ENCODE data around the gene GNG3.

GRCh38 chr11:62737196-62737595 lies 29.7 kb downstream of the GNG3 start:
- TF ChIP-seq EP300 (IDR thresholded peaks at IDR 0.05), result no peak
- TF ChIP-seq PBX3 (IDR thresholded peaks at IDR 0.05), result no peak
- no peak for TF ChIP-seq ZFP36 (IDR thresholded peaks at IDR 0.05; ENCODE audit: borderline replicate concordance, partially characterized antibody)
- TF ChIP-seq RFX5 (IDR thresholded peaks at IDR 0.05), result no peak
- no peak for TF ChIP-seq FOSL2 (IDR thresholded peaks at IDR 0.05)
- no peak for TF ChIP-seq FOSL2 (CRISPR knock-in tag; IDR thresholded peaks at IDR 0.05)
- TF ChIP-seq, protein P1, sequence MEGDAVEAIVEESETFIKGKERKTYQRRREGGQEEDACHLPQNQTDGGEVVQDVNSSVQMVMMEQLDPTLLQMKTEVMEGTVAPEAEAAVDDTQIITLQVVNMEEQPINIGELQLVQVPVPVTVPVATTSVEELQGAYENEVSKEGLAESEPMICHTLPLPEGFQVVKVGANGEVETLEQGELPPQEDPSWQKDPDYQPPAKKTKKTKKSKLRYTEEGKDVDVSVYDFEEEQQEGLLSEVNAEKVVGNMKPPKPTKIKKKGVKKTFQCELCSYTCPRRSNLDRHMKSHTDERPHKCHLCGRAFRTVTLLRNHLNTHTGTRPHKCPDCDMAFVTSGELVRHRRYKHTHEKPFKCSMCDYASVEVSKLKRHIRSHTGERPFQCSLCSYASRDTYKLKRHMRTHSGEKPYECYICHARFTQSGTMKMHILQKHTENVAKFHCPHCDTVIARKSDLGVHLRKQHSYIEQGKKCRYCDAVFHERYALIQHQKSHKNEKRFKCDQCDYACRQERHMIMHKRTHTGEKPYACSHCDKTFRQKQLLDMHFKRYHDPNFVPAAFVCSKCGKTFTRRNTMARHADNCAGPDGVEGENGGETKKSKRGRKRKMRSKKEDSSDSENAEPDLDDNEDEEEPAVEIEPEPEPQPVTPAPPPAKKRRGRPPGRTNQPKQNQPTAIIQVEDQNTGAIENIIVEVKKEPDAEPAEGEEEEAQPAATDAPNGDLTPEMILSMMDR (IDR thresholded peaks at IDR 0.05), result no peak
- TF ChIP-seq RAD21 (conservative IDR thresholded peaks at IDR 0.05 in 1 of 2, IDR thresholded peaks at IDR 0.05 in 1 of 2), result no peak
- TF ChIP-seq SREBF2 (IDR thresholded peaks at IDR 0.05), result no peak
- no peak for TF ChIP-seq JUNB (IDR thresholded peaks at IDR 0.05)
- no peak for TF ChIP-seq POLR2A (IDR thresholded peaks at IDR 0.05; ENCODE audit: low read length)
- TF ChIP-seq CHD4 (IDR thresholded peaks at IDR 0.05; ENCODE audit: borderline replicate concordance), result no peak
- TF ChIP-seq, protein P2, sequence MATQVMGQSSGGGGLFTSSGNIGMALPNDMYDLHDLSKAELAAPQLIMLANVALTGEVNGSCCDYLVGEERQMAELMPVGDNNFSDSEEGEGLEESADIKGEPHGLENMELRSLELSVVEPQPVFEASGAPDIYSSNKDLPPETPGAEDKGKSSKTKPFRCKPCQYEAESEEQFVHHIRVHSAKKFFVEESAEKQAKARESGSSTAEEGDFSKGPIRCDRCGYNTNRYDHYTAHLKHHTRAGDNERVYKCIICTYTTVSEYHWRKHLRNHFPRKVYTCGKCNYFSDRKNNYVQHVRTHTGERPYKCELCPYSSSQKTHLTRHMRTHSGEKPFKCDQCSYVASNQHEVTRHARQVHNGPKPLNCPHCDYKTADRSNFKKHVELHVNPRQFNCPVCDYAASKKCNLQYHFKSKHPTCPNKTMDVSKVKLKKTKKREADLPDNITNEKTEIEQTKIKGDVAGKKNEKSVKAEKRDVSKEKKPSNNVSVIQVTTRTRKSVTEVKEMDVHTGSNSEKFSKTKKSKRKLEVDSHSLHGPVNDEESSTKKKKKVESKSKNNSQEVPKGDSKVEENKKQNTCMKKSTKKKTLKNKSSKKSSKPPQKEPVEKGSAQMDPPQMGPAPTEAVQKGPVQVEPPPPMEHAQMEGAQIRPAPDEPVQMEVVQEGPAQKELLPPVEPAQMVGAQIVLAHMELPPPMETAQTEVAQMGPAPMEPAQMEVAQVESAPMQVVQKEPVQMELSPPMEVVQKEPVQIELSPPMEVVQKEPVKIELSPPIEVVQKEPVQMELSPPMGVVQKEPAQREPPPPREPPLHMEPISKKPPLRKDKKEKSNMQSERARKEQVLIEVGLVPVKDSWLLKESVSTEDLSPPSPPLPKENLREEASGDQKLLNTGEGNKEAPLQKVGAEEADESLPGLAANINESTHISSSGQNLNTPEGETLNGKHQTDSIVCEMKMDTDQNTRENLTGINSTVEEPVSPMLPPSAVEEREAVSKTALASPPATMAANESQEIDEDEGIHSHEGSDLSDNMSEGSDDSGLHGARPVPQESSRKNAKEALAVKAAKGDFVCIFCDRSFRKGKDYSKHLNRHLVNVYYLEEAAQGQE (IDR thresholded peaks at IDR 0.05), result no peak
- TF ChIP-seq MAX (IDR thresholded peaks at IDR 0.05), result no peak

All from A549 (cell line).